ENCODE data around the gene MREG.

The MREG gene

DNA sequence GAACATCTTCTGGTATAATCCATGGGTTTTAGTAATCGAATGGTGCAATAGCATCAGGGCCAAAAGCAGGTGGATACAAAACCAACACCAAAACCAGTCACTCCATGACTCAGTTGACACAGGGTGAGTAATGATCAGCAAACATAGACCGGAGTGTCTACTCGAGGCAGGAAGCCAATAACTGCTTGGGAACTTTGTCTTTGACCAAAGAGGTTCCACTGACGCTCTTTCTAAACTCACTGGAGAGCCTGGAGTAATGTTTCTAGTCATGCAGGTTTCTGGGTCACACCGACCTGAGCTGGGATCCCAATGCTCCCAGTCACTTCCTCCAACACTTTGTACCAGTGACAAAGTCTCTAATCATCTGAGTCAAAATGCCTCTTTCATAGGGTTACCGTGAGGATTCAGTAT lies 30.9 kb downstream of the MREG start:
- DNase-seq (ENCODE audit: low spot score) = peak; percentile 20
- in situ Hi-C loops (cut with MboI; ENCODE audit: low sequenced_read_pairs, unreplicated experiment) = no loop called here
- TF ChIP-seq, protein P1, sequence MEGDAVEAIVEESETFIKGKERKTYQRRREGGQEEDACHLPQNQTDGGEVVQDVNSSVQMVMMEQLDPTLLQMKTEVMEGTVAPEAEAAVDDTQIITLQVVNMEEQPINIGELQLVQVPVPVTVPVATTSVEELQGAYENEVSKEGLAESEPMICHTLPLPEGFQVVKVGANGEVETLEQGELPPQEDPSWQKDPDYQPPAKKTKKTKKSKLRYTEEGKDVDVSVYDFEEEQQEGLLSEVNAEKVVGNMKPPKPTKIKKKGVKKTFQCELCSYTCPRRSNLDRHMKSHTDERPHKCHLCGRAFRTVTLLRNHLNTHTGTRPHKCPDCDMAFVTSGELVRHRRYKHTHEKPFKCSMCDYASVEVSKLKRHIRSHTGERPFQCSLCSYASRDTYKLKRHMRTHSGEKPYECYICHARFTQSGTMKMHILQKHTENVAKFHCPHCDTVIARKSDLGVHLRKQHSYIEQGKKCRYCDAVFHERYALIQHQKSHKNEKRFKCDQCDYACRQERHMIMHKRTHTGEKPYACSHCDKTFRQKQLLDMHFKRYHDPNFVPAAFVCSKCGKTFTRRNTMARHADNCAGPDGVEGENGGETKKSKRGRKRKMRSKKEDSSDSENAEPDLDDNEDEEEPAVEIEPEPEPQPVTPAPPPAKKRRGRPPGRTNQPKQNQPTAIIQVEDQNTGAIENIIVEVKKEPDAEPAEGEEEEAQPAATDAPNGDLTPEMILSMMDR (IDR thresholded peaks at IDR 0.05; ENCODE audit: borderline replicate concordance, control extremely low read depth, extremely low read depth, insufficient read depth, missing control alignments) = no peak

DNA sequence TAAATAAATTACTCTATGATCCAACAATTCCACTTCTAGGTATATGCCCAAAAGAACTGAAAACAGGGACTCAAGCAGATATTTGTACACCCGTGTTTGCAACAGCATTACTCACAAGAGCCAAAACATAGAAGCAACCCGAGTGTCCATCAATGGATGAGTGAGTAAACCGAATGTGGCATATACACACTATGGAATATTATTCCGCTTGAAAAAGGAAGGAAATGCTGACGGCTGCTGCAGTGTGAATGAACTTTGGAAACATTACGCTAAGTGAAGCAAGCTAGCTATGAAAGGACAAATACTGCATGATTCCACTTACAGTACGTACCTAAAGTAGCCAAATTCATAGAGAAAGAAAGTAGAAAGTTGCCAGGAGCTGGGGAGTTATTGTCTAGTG lies 32.2 kb downstream of the MREG start:
- in situ Hi-C loops (cut with MboI; ENCODE audit: low sequenced_read_pairs, unreplicated experiment) = no loop called here
- no peak for DNase-seq (ENCODE audit: low spot score)
- TF ChIP-seq, protein P1 (IDR thresholded peaks at IDR 0.05; ENCODE audit: borderline replicate concordance, control extremely low read depth, extremely low read depth, insufficient read depth, missing control alignments) = no peak

DNA sequence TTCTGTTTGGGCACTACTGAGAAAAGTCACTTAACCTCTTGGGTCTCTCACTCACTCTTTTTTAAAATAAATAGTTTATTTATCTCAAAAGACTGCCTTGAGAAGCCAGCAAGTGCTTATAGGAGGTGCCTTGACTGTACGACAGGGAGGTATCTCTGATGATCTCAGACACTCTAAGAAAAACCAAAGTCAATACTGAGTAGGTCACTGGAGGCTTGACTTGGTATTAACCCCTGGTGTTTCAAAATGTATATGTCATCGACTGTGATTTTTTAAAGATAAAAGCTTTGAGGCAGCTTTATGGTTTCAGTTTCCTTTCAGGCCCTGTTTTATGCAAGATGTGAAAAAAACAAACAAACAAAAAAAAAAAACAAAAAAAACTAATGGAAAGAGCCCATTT lies 33.7 kb downstream of the MREG start:
- in situ Hi-C loops (cut with MboI; ENCODE audit: low sequenced_read_pairs, unreplicated experiment) = no loop called here
- TF ChIP-seq, protein P1 (IDR thresholded peaks at IDR 0.05; ENCODE audit: borderline replicate concordance, control extremely low read depth, extremely low read depth, insufficient read depth, missing control alignments) = no peak
- peak; percentile 80 for DNase-seq (ENCODE audit: low spot score)

DNA sequence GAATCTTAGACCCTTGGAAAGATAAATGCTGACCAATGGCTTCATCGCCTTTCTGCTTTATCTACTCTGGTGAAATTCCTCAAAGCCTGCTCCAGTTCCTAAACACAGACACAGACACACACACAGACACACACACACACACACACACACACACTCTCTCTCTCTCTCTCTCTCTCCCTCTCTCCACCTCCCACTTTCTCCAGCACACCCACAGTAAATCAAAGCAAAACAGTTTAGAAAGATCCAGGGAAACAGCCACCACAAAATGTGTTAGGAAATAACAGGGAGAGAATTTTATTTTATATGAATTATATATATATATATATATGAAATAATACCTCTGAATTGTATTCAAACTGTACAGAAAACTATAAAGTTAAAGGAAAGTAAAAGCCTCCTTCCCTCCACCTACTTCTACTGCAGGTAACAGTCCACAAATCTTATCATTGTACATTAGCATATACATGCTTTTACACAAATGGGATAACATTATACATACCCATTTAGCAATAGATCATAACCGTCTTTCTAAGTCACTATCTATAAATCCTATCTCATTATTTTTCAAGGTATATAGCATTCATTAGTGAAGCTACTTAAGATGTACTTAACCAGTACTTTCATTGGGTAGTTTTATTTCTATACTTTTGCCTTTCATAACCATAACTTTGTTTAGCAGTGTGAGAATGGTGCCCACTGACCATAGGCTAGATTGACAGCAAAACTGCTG lies 38.5 kb downstream of the MREG start:
- TF ChIP-seq, protein P1 (IDR thresholded peaks at IDR 0.05; ENCODE audit: borderline replicate concordance, control extremely low read depth, extremely low read depth, insufficient read depth, missing control alignments) = no peak
- in situ Hi-C loops (cut with MboI; ENCODE audit: low sequenced_read_pairs, unreplicated experiment) = no loop called here

DNA sequence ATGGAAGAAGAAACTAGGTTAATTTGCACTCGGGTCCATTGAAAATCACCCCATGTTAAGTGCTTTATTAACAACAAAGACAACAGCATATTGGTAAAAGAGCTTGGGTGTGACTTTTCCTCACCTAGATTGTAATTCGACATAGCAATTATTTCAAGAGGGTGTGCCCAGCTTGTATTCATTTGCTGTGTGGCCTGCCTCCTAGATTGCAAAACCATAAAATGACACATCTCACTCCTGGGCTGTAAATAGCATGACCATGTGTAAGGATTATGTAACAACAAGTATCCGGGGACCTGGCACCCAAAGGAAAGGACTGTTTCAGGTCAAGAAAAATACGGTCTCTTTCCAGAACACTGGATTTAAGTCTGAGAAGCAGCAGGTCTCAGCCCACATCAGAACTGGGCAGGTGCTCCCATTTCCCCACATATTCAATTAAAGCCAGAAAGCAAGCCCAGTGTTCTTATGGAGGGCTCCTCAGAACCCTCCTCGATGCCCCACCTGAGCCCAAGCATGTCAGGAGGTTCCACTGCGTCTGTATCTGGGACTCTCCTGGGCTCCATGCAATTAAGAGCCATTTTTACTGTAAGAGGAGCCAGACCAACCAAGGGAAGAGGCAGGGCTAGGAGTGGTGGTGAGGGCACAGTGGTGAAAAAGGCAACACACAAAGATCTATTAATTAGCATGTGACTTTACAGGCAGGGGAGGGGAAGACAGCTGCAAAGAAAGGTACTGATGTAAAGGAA lies 39.2 kb downstream of the MREG start:
- in situ Hi-C loops (cut with MboI; ENCODE audit: low sequenced_read_pairs, unreplicated experiment) = no loop called here
- TF ChIP-seq, protein P1 (IDR thresholded peaks at IDR 0.05; ENCODE audit: borderline replicate concordance, control extremely low read depth, extremely low read depth, insufficient read depth, missing control alignments) = no peak
- DNase-seq (ENCODE audit: low spot score) = no peak

More for the DNA sequence above, 38.5 kb downstream of the MREG start:
- DNase-seq (ENCODE audit: low spot score) = no peak

DNA sequence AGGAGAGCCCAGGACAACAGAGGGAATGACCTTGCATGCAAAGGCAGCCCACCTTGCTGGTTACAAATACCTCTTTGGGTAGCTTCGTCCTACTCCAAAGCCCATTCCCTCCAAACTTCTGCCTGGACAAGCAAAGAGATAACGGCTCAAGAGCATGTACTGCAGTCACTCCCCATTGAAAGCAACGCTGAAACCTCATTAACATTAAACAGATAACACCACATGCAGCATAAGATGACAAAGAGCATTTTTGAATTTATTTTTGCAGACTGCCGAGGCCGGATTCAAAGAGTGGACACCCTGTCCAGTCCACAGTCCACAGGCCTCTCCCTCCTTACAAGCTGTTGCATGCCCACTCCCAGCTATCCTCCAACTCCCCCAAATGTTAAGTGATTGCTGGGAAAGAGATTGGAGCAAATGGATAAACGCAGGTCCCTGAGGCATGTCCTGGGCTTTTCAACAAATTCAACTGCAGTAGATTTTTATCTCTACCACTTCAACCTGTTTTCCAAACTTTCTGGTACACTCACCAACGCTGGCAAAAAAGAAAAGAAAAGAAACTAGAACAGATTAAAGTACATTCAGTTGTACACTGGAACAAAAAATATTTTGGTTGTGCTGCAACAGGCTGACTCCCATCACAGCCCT lies 40.1 kb downstream of the MREG start:
- in situ Hi-C loops (cut with MboI; ENCODE audit: low sequenced_read_pairs, unreplicated experiment) = no loop called here
- no peak for DNase-seq (ENCODE audit: low spot score)
- TF ChIP-seq, protein P1 (IDR thresholded peaks at IDR 0.05; ENCODE audit: borderline replicate concordance, control extremely low read depth, extremely low read depth, insufficient read depth, missing control alignments) = no peak

Data from GM13976 (cell line).